Hematopoietic multipotent progenitor cell treated with erythropoietin and hydrocortisone succinate and interleukin-3 and kit ligand, for 4 days (in vitro differentiated cells): ENCODE measurements around the gene CEP164.

Source experiments
- DNase-seq: peaks from one replicate; pipeline ENCODE4 v3.0.0-alpha.2; 2015

The CEP164 gene

DNA sequence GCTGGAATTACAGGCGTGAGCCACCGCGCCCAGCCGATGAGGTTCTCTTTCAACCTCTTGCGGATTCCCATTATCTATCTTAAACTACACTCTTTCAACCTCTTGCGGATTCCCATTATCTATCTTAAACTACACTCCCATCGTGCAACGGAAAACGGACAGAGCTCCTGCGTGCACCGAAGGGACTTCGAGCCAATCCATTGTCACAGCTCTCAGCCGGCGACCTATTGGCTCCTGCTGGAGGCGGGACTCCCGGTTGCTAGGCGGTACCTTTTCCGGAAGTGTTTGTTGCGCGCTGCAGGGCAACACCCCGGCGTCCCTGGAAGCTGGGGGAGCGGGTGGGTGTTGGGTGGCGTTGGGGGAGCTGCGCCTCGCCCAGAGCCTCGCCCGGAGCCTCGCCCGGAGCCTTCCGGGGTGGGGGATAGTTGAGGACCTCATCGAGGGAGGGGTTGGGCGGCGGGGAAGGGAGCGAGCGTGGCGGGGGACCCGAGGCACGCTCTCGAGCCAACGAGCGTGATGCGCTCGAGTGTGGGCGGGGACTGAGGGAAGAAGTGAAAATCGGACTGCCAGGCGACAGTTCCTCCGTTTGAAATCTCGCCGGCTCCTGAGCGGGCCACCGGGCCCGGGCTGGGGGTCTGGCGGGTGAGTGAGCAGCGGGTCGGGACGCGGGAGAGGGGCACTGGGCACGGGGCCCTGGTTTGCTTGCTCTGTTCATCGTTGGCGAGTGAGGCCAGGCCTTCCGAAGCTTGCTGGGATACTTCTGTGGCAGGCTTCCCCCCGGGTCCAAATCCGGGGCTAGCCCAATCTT lies at the start of gene CEP164:
Gene CEP164 (plus strand): TSS at position 288 of the 808 bp plus-strand sequence. CDS start 10,733 bp downstream, outside the sequence.
- peak; percentile 99 for DNase-seq

DNA sequence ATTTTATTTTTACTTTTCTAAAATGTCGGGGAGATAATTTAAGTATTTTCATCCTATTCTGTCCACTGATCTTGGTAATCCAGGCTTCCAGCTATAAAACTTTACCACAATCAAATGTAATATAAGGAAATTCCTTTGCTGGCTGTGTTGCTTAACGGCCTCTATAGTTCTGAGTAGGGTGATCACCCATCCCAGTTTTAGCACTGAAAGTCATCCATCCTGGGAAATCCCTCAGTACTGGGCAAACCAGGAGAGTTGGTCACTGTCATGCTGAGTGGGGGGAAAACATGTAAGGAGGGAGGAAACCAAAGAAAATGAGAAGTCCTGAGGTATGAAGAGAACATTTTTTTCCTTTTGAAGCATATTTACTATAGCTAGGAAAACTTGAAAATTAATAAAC lies 49.3 kb upstream of the CEP164 start:
- no peak for DNase-seq

DNA sequence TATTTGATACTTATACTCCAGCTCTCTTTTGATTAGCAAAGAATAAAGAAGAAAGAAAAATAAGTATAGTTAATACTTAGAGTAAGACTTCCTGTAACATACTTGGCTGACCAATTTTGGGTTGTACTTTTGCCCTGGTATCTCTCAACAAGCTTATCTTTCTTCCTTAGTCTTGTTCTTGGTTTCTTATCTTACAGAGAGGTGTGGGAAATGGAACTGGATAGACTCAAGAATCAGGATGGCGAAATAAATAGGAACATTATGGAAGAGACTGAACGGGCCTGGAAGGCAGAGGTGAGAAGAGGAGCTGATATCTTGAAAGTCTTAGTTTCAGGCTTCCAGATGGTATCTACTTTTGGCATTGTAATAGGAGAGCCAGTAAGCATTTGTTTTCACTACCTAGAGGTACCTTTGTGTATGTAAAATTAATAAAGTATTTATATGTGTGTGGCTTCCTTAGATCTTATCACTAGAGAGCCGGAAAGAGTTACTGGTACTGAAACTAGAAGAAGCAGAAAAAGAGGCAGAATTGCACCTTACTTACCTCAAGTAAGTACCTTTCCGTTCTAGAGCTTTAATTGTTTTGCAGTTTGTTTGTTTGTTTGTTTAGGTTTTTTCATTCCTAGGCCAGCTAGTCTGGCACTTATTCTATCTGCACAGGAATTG lies 47.8 kb upstream of the CEP164 start:
- no peak for DNase-seq

- no peak for DNase-seq
These were observed 46.5 kb upstream of the CEP164 start for GRCh38 chr11:117281159-117281558.

- DNase-seq, result no peak
These were observed 45.8 kb upstream of the CEP164 start for GRCh38 chr11:117281869-117282268.

- DNase-seq, result no peak
These were observed 44.7 kb upstream of the CEP164 start for GRCh38 chr11:117282956-117283355.

DNA sequence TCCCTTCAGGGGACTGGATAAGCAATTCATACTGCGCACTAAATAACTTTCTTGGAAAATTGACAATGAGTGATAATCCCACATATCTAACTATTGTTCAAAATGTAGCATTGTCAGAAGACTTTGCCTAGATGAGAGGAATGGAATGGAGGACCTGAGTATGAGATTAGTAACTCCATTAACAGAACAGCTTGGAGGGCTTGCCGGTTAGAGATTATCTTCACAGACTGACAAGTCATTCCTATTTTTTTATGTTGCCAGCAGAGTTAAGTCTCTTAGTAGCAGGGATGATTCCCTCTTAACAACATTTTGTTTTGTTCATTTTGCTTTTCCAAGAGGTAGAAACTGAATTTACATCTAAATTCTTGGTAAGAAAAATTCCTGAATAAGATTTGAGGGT lies 43.6 kb upstream of the CEP164 start:
- DNase-seq, result no peak

- DNase-seq, result no peak
These were observed 41.1 kb upstream of the CEP164 start for GRCh38 chr11:117286588-117286987.

DNA sequence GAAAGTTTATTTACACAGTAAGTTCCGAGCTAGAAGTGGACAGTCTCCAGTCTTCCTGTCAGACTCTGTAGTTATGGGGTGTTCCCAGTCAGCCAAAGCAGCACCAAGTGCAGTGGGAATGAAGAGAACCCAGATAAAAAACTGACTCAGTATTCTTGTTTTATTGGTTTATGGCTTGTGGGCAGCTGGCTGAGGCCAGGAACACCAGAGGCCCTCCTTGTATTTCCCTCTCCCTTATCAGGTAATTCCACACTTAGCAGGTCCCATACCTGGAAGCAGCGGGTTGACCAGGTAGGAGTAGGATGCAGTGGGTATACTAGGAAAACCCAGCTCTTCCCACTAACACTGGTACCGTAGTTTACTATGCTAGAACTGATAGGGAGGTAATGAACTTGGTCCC lies 40.0 kb upstream of the CEP164 start:
- no peak for DNase-seq

DNA sequence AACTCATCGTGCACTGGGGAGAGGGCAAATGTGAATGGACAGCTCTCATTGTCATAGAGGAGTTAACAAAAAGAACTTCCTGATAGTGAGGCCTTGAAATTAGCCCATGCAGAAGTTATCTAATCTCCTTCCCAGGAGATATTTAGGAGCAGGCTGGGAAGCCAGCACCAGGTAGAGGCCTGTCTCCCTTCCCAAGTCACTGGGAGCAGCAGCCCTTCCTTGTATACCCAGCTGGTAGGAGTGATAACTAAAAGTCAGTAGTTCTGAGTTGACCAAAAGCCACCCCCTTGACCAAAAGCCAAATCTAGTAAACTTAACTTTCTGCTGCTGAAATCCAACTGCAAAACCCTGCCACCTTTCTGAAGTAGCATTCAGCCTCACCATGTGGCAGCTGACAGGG lies 37.9 kb upstream of the CEP164 start:
- no peak for DNase-seq

GRCh38 chr11:117290809-117291396 lies 36.8 kb upstream of the CEP164 start, which contains the start of gene BACE1-AS:
TSS of gene BACE1-AS (plus strand) at chr11:117291346.
- no peak for DNase-seq

GRCh38 chr11:117292616-117293015 lies 35.0 kb upstream of the CEP164 start:
- no peak for DNase-seq

DNA sequence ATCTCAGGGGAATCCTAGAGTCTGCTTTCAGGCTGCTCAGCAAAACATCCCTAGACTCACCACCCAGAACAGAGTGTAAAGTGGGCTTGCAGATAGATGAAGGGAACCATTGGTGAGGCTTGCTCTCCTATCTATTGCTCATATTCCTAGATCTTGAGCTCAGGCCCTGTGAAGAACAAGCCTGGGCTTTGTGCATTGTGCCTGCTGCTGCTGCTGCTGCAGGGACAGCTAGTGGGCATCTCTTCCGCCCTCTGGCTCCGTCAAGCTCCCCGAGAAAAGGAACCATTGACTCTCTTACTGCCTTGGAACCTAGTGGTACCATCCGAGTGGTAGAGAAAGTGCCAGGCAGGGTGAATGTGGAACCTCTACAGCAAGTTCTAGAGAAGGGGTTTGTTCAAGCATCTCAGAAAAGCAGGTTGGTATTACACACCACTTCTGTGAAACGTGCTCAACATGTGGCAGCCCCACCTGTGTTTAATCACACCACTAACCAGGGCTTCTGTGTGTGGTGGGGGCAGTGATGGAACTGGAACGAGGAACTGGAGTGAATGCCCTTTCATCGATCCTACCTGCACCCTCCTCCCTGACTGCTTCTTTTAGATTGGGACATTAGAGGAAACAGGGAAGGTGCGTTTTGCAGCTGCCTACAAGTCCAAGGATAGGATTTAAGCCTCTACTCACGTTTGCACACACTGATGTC lies 32.1 kb upstream of the CEP164 start:
- DNase-seq, result no peak

GRCh38 chr11:117296881-117297280 lies 30.8 kb upstream of the CEP164 start:
- no peak for DNase-seq

- DNase-seq, result no peak
These were observed 29.5 kb upstream of the CEP164 start for GRCh38 chr11:117298195-117298594.

- no peak for DNase-seq
These were observed 28.0 kb upstream of the CEP164 start for GRCh38 chr11:117299351-117300282.

GRCh38 chr11:117300283-117300663 lies 27.4 kb upstream of the CEP164 start:
- no peak for DNase-seq

- no peak for DNase-seq
These were observed 26.9 kb upstream of the CEP164 start for GRCh38 chr11:117300773-117301172.

DNA sequence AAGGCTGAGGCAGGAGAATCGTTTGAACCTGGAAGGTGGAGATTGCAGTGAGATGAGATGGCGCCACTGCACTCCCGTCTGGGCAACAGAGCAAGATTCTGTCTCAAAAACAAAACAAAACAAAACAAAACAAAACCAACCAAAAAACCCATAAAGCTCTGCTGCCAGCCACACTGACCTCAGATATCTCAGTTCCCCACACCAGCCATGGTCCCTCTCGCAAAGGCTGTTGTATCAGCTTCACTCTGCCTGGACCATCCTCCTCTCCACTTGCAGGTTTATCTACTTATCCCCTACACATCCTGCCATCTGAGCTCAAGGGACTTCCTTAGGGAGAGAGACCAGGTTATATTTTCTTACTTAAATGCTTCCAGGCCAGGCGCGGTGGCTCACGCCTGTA lies 25.4 kb upstream of the CEP164 start:
- DNase-seq, result no peak

GRCh38 chr11:117303101-117303500 lies 24.6 kb upstream of the CEP164 start:
- DNase-seq, result no peak

GRCh38 chr11:117303646-117304315 lies 23.9 kb upstream of the CEP164 start:
- no peak for DNase-seq

DNA sequence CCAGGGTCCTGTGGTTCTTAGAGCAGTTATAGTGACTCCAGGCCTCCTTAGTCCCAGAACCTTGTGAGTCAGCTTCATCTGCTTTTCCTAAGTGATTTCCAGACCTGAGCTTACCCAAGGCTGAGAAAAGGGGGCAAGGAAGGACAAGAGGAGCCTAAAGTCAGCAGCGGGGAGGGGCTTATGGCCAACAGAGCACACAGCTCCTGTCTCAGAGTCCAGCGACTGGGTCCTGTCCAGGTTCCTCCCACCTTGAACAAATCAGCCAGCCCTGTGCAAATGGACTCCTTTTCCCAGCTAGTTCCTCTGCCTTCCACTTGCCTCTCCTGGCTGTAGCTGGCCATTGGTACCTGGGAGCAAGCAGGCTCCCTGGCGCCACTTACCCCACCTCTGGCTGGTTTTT lies 22.5 kb upstream of the CEP164 start:
- no peak for DNase-seq
